GM21529 (cell line): ENCODE data around the gene ADAMTS17.
"Not testable (repeated sequence)": the region's sequence is repeated elsewhere in the genome, so short reads cannot be mapped to it uniquely, and the experiment has no call there.

Experiments used
- ATAC-seq: cut with Tn5 transposase; IDR thresholded peaks from one replicate; pipeline ENCODE4 v1.9.1; 2021; ENCODE audit not compliant: unreplicated experiment

Gene ADAMTS17

GRCh38 chr15:99926532-99926931 lies 415.2 kb downstream of the ADAMTS17 start:
- ATAC-seq: not testable (repeated sequence)

GRCh38 chr15:99925661-99926461 lies 415.9 kb downstream of the ADAMTS17 start:
- no peak for ATAC-seq

GRCh38 chr15:99923711-99924110 lies 418.1 kb downstream of the ADAMTS17 start:
- no peak for ATAC-seq
